DMS53 (cell line): ENCODE measurements around the gene PLEK.

Experiments
- DNase-seq: peaks from one replicate; lab custom pipeline; 2025; lab: John Stamatoyannopoulos, UW

The PLEK gene

DNA sequence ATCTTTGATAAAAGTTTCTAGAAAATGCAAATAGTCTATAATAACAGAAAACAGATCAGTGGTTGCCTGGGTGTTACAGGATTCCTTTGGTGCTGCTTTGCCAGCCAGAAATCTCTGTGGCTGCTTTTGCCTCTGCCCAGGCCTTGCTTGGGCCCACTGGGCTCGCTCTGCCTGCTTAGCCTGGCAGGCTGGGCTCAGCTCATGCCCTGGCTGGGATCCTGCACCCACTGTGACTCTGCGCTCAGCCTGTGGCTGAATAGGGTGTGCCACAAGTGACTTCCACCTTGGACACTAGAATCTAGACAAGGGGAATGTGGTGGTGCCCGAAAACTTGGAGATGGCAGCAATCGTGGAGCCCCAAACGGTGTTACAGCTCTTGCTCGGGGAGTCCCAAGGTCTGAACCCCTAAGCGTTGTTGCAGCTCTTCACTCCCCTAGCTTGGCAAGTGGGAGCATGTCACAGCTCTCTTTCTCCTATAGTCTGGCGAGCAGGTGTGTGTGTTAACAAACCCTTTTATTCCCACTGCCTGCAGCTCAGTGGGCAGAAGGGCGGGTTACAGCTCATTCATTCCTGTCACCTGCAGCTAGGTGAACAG lies 51.1 kb downstream of the PLEK start:
- DNase-seq = no peak

DNA sequence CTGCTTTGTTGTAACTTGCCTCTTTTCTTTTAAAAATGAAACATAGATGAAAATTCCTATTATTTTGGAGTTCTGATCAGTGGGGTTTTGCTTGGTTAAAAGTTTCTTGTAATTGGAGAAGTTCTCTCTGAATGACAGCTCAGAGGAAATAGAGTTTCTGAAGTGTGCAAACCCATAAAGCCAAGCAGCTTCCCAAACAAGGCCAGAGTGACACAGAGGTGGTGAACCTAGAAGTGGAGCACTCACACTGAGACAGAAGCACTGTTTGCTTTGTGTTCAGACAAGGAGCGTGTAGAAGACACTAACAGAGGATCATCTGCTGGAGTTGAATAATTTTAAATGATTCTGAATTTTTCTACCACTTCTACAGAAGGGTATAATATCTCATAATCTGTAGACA lies 52.8 kb downstream of the PLEK start:
- no peak for DNase-seq

DNA sequence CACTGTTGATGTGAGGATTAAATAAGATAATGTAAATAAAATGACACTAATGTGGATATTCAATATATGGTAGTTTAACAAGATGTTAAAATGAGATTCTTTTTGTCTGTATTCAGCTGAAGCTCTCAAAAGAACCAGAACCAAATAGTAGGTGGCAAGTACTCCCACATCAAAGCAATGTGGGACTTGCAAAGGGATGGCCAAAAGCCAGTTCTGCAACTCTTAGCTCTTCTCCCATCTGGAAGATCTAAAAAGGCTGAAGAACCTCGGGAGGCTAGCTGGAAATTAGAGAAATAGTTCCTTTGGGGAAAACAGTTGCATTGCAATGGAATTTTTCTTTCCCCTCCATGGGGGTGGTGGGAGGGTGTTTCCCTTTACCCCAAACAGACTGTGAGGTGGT lies 53.3 kb downstream of the PLEK start:
- DNase-seq = no peak

DNA sequence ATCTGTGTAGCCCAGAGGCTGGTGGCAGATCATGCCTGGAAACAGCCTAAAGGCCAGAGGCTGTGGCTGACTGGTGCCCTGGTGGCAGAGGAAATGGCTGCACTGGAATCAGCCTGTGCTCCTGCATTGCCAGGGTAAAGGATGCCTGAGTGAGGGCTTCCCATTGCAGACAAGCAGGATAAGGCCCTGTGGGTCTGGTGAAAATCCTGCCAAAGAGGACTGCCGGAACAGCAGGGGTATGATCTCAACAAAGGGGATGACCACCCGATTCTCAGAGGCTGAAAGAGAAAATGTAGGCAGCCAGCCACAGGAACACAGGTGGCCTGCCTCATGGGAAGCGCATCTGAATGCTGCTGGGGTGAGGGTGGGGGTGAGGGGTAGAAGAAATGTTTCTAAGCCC lies 53.8 kb downstream of the PLEK start:
- DNase-seq = no peak

DNA sequence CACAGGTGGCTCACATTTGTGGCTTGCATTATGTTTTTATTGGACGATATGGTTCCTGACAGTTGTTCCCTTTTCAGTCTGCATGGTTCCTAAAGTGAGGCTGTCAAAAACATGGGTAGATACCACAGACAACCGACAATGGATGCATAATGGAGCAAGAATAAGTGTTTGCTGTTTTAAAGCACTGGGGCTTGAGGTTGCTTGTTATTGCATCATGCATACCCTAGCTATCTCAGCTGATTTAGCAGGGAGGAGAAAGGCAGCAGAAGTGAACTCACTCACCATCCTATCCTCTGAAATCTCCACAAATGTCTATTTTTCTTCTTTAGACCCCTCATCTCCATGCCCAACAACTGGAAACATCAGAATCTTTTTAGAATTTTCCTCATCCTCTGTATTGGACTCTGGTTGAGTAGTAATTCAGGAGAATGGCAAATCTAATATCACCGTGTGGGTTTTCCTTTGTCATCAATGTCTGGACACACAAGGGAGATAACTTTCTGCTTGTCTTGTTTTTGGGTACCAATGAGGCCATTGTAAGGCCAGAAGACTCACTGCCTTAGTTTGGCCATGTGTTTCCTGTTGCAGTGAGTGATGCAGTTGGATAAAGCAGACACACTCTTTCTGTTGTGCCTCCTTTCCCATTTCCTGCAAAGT lies 55.3 kb downstream of the PLEK start:
- peak; percentile 14 for DNase-seq

DNA sequence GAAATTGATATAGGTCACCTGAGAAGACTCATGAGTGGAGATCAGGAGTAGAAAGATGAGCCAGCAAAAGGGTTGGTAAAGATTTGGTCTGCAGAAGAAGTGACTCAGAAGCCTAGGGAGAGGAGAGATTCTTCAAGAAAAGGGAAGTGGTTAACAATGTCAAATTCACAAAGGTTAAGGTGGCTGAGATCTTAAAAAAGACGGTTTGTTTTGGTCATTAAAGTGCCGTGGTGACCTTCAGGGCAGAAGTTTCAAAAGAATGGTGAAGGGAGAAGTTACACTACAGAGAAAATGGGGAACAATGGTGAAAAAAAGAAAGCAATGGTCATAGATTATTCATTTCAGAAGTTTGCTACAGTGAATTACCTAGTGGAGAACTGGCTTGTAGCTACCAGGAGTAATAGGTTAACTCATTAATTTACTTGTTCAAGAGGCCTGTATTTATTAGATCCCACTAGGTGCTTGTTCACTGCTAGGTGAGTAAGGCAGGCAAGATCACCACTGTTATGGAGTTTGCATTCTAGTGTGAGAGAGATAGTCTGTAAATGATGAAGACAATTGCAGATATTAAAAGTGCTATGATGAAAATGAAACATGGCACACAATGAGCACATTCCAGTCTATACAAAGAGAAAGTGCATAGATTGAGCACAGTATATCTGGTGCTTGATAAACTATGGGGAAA lies 59.0 kb downstream of the PLEK start:
- no peak for DNase-seq

DNA sequence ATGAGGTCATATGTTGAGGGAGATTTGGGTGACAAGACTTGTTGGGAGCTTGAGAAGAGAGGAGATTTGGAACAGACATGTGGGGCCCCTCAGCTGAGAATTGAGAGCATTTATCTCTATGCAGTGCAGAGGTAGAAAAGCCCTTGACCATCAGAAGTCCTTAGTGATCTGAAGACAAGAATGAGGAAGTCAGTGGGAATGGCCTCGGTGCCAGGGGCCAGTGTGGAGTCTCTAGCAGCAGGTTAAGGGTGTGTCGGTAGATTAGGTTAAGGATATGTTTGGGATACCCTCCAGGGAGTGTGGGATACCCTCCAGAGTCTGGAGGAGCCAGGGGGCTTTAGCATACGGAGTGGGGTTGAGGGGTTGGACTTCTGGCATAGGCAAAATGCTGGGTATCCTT lies 60.4 kb downstream of the PLEK start:
- no peak for DNase-seq

DNA sequence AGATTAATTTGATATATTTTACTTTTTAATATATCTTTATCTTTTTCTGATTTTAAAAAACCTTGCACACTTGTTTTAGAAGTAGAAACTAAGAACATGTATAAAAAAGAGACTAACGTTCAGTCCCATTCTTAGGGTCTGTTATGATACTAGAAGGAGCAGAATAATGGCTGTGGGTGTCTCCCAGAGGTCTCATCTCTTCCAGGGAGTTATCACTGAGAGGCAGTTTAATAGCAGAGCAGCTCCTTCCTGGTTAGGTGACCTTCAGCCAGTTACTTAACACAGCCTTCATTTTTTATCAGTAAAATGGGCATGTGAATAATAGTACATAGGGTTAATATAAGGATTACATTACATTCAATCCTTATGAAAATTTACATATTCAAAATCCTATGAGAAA lies 61.4 kb downstream of the PLEK start:
- no peak for DNase-seq

DNA sequence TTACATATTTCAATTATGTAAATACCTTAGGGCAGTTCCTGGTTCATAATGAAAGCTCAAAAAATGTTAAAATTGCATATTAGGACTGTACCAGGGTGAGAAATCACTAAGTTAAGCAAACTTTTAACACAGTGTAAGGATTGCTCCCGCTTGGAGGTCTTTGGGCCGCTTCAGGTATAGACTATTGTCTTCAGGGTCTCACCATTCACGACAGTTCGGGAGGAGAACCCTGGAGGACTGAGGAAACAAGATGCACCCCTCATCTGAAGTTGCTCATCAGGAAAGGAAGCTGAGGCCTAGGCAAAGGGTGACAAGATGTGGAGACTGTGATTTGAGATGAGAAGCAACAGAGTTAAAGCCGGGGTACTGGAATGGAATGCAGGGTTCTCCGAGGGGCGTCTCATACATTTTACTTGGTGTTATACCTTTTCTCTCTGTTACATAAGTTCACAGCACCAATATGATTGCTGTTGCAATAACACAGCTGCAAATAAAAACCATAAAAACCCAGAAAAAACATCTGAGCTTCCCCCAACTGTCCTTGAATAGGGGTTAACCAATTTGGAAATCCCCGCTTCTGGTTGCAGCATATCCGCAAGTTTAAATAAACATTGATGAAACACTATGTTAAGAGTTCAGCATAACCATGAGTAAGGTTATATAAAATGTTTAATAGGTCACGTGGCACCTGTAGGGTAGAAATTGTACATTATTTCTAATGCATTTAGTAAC lies 61.9 kb downstream of the PLEK start:
- no peak for DNase-seq

DNA sequence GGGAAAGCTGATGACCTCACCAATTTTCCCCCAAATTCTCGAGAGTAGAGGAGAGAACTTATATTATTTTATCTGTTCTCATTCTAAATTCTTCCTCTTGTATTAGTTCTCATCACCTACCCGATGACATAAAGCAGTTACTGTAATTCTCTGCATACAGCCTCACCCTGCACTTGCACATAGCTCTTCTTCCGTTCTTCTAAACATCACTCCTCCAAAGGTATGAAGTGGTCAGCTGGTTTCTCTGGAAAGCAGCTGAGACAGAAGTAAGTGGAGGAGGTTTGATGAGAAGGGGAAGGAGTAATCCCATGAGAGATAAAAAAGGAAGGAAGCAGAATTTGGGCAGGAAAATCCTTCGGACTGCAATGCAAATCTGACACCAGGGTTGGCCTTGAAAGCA lies 63.0 kb downstream of the PLEK start:
- no peak for DNase-seq

DNA sequence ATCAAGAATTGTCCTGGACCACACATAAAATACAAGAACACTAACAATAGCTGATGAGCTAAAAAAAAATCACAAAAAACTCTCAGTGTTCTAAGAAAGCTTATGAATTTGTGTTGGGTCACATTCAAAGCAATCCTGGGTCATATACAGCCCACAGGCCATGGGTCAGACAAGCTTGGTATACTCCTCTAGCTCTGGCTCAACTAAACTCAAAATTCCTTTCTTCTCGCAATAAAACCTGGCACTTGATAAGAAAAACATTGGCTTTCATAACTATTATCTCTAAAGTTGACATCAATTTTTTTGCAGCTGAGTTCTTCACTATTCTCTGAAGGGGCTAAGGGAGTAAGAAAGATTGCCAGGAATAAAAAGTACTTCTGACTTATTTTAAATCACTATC lies 63.7 kb downstream of the PLEK start:
- no peak for DNase-seq

DNA sequence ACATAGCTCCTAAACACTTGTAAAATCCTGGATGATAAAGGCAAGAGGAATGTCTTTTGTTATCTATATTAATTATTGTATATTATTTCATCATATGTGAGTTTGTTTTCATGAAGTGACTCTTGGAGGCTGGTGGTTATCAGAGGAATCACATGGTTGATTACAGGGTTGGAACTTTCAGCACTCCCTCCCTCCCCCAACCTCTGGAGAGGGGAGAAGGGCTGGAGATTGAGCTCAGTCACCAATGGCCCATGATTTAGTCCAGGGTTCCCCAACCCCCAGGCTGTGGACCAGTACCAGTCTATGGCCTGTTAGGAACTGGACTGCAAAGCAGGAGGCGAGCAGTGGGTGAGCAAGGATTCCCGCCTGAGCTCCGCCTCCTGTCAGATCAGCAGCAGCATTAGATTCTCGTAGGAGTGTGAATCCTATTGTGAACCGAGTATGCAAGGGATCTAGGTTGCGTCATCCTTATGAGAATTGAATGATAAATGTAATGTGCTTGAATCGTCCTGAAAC lies 64.3 kb downstream of the PLEK start:
- no peak for DNase-seq

DNA sequence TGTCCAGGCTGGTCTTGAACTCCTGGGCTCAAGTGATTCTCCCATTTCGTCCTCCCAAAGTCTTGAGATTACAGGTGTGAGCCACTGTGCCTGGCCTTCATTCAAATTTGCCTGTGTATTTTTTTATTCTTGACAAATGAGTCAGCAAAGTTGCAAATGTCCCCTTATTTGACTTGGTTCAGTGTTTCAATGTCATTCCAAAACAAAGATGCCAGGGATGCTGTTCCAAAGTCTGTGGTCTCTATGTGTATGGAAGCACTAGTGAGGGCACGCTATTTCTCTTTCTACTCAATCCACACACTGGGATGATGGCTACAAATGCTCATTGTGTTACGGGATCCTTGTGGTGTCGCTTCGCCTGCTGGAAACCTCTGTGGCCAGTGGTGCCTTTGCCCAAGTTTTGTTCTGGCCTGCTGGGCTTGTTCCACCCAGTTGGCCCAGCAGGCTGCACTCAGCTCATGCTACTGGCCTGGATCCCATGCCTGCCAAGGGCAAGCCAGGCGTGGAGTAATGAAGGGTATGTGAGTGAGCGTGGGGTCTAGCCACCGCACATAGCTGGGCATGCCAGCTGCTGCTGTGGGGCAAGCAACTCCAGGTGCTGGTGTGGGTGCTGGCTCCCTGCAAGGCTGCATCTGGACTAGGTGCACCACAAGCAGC lies 66.4 kb downstream of the PLEK start:
- DNase-seq = no peak

DNA sequence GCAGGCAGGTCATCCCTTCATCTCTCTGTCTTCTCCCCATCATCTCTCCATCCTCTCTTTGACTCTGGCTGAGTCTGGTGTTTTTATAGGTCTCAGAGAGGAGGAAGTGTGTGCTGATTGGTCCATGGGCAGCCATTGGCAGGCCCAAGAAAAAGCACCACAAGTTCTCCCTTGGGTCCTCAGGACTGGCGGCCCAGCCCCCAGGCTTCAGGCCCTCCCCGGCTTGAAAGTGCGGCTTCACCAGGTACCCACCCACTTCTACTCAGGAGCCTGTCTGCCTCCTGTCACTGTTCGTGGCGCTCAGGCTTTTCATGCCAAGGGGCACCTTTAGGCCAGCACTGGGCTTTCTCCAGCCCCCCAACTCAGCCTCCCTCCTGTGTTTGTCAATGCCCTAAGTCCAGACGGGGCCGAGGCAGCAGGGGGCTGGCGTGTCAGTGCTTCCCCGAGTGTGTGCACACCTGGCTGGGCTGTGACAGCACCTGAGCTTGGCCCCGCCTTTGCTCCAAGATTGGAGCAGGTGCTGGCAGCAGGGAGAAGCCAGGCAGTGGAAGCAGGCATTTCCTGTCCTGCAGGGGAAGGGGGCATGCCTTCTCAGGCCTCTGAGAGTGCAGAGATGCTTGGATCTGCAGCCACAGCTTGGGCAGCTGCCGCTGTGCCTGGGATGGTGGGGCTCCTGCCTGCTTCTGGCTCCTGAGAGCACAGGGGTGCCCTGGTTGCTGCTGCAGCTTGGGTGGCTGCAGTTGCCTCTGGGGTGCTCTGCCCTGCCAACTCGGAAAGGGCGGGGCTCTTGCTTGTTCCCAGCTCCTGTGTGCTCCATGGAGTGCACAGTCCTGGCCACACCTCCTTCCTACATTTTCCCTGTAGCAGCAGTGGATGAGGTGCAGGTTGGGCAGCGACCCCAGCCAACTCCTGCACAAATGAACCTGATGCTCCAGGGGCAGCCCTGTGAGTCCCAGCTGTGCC lies 67.9 kb downstream of the PLEK start:
- DNase-seq = peak; percentile 87

DNA sequence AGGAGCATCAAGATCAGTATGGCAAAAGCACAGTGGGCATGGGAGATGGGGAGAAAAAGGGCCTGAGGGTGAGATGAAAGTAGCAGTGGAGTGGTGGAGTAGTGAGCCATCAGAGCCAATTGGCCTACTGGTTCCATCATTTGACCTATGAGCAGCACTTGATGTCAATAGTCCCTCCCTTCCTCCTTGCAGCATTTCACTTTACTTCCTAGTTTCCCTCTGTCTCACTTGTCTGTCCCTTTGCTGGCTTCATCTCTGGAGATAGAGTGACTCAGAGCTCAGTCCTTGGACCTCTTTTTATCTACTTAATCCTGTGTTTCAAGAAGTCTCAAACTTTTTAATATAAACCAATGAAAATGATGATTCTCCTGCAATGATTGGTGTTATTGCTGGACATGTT lies 69.9 kb downstream of the PLEK start:
- DNase-seq = peak; percentile 24

DNA sequence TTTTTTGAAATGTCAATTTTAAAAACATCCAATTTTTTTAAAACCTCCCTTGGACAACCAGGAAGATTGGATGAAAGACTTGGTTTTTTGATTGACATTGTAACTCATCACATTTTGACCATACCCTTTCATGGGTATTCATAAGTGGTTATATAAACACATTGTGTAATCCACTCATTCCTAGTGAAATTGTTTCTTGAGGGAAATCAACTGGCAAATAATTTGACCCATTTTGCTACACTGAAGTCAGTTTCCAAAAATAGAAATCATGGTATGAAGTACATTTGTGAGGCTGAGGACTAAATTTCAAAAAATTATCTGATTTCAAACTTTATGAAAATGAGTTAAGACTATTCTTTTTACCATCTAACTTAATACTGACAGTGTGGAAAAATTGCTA lies 70.5 kb downstream of the PLEK start:
- no peak for DNase-seq

DNA sequence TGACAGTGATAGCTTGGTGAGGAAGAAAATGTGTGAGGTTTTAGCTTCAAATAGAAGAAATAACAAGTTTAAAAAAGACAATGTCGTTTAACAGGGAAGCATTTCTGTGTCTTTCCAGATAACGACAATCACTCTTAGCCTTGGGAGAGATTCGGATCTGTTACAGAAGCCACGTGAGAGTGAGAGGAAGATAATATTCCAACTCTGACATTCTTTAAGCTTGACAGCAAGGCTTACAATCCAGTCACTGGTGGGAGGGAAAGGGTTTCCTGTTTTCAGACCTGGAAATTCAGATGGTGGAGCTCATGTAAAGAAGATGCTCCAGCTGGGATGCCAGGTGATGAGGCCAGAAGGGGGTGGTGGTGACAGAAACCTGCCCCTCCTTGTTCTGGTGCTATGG lies 71.2 kb downstream of the PLEK start:
- DNase-seq = no peak

DNA sequence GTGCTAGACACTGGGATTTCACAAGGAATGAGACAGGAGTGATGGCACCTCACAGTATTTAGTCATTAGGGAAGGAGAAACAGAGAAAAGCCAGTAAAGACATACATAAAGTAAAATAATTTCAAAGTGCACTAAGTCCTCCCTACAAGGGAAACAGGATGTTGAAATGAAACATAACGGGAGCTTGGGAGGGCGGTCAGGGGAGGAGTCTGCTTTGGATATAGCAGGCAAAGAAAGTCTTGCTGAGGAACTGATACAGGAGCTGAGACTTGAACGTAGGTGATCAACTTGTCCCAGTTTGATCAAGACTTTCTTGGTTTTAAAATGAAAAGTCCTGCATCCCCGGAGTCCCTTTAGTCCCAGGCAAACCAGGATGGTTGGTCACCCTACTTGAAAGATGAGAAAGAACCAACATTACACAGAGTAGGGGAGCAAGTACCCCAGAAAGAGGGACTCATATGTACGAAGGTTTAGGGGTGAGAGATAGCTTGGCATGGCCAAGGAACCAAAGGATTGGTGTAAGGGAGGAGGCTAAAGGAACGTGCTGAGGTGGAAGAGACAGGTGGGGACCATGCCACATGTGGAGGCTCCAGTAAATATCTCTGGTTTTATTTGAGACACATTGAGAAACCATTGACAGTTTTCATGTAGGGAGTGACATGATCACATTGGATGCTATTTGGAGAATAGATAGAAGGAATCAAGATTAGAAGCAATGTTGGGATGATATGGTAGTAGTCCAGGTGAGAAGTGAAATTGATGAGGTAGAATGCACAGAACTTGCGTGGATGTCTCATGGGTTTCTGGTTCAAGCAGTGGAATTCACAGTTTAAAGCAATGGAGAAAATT lies 73.6 kb downstream of the PLEK start:
- no peak for DNase-seq

DNA sequence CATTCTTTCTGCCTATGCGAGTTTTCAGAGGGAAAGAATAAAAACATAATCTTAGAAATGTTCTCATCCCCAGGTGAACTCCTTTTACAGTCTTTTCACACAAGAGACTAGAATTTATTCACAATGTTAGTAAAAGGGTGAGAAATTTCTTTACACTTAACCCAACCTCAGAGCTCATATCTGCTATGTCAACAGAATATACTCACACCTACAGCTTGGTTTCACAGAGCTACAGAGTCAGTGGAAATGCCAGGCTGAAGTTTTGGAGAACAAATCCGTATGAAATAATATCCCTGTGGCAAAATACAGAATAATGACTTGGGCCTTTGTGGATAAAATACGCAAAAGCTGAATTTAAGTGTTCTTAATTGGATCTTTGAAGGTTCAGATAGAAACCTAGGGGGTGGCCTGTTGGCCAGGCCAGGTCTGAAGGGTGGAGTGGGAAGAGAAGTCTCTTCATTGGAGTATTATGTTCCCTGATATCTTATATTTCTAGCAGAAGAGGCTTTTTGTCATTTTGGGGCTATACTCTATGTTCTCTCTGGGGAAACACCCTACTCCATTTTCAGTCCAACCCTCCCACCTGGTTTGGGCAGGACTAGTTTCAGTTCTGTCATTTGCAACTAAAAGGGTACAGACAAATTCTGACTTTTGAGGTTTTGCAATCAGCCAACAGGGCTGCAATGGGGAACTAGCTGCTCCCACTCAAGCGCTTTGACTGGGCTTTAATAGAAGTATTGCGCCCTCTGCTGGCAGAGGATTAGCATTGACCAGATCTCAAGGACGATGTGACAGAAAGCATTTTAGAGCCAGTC lies 76.3 kb downstream of the PLEK start:
- peak; percentile 95 for DNase-seq
